MM.1S (cell line): Measurements from ENCODE around the gene PCTP.

Experiments
- DNase-seq: peaks from one replicate; pipeline ENCODE4 v3.0.0-alpha.2; 2015
- H2AFZ ChIP-seq: fragments of 300-600 bp; sonication (generic); 2 replicates; pipeline ENCODE4 v1.6.0; 2016; ENCODE audit warnings: antibody characterized with exemption, low read length
- H3F3A ChIP-seq: fragments of 300-600 bp; sonication (generic); 2 replicates; pipeline ENCODE4 v1.6.1; 2016; ENCODE audit warnings: mild to moderate bottlenecking, antibody characterized with exemption, low read length, moderate library complexity, mixed read lengths; ENCODE audit not compliant: insufficient read depth
- H3K27ac ChIP-seq: fragments of 300-600 bp; sonication (generic); 2 replicates; pipeline ENCODE4 v1.5.1; 2016; ENCODE audit warnings: mild to moderate bottlenecking, low read length
- H3K27me3 ChIP-seq: fragments of 300-600 bp; sonication (generic); replicated peaks from 2 replicates; pipeline ENCODE4 v1.6.0; 2016; ENCODE audit warnings: low read length; ENCODE audit not compliant: insufficient read depth
- H3K36me3 ChIP-seq: fragments of 300-600 bp; sonication (generic); replicated peaks from 2 replicates; pipeline ENCODE4 v1.6.1; 2016; ENCODE audit warnings: mild to moderate bottlenecking, low read length, mixed read lengths; ENCODE audit not compliant: insufficient read depth
- H3K4me1 ChIP-seq: fragments of 300-600 bp; sonication (generic); 2 replicates; pipeline ENCODE4 v1.6.1; 2016; ENCODE audit warnings: low read length, mixed read lengths
- H3K4me2 ChIP-seq: fragments of 300-600 bp; sonication (generic); 2 replicates; pipeline ENCODE4 v1.6.0; 2016; ENCODE audit warnings: low read depth, low read length
- H3K4me3 ChIP-seq: fragments of 300-600 bp; sonication (generic); 2 replicates; pipeline ENCODE4 v1.5.1; 2016; ENCODE audit warnings: low read length, mixed read lengths
- H3K79me2 ChIP-seq: fragments of 300-600 bp; sonication (generic); 2 replicates; pipeline ENCODE4 v1.6.1; 2016; ENCODE audit warnings: mixed run types, low read length, mixed read lengths
- H3K9ac ChIP-seq: fragments of 300-600 bp; sonication (generic); 2 replicates; pipeline ENCODE4 v1.6.1; 2016; ENCODE audit warnings: low read length, mixed read lengths
- H3K9me2 ChIP-seq: fragments of 300-600 bp; sonication (generic); replicated peaks from 2 replicates; pipeline ENCODE4 v1.6.1; 2016; ENCODE audit warnings: mild to moderate bottlenecking, low read length, mixed read lengths; ENCODE audit not compliant: insufficient read depth
- H3K9me3 ChIP-seq: fragments of 300-600 bp; sonication (generic); replicated peaks from 2 replicates; pipeline ENCODE4 v1.6.1; 2016; ENCODE audit warnings: mild to moderate bottlenecking, low read length, mixed read lengths; ENCODE audit not compliant: insufficient read depth
- H4K20me1 ChIP-seq: fragments of 300-600 bp; sonication (generic); 2 replicates; pipeline ENCODE4 v1.6.1; 2016; ENCODE audit warnings: mild to moderate bottlenecking, low read length, moderate library complexity, mixed read lengths; ENCODE audit not compliant: insufficient read depth
- EZH2 ChIP-seq: fragments of 300-600 bp; sonication (generic); optimal IDR thresholded peaks from 2 replicates; pipeline ENCODE3; 2017; ENCODE audit warnings: low read depth, mild to moderate bottlenecking, antibody characterized with exemption, low read length, mixed read lengths
- EZH2phosphoT487 ChIP-seq: fragments of 300-600 bp; sonication (generic); IDR thresholded peaks from 2 replicates; pipeline ENCODE4 v1.6.1; 2018; ENCODE audit warnings: antibody characterized with exemption, low read length
- TF ChIP-seq, protein P1 (sequence below): fragments of 300-600 bp; sonication (generic); IDR thresholded peaks from 2 replicates; pipeline ENCODE4 v1.5.1; 2016; ENCODE audit warnings: antibody characterized with exemption, low read length, mixed read lengths

Gene PCTP

DNA sequence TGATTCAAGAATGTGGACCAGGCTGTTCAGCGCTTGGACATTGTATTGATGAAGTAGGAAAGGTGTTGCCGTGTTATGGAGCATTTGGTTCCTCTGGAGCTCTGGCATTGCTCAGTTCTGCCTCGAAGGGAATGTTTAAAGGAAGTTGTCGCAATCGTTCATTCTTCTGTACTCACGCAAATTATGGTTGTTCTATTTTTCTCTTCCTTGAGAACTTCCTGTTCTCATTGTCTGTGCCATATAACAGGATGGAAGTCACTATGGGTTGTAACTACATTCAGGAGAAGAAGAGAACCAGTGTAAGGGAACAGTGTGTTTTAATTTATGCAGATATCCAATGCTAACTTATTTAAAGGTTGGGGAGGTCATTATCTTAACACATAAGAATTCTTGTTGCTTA is 13.0 kb downstream of the PCTP start:
- Histone ChIP-seq H3K27me3 (no peaks in the 10 kb centered on the region), H3K9me2 (no peaks in the 10 kb centered on the region), H3K4me3 (no peak overlapping the region), H4K20me1 (no peaks in the 10 kb centered on the region), H3K79me2 (no peaks in the 10 kb centered on the region), H3K9me3 (no peaks in the 10 kb centered on the region), H2AFZ (no peak overlapping the region), H3K36me3 (no peaks in the 10 kb centered on the region), H3K9ac (no peak overlapping the region), H3K4me2 (no peak overlapping the region), H3K4me1 (no peaks in the 10 kb centered on the region), H3K27ac (no peak overlapping the region), H3F3A (no peaks in the 10 kb centered on the region)
- TF ChIP-seq EZH2, result no peak
- TF ChIP-seq, protein P1, sequence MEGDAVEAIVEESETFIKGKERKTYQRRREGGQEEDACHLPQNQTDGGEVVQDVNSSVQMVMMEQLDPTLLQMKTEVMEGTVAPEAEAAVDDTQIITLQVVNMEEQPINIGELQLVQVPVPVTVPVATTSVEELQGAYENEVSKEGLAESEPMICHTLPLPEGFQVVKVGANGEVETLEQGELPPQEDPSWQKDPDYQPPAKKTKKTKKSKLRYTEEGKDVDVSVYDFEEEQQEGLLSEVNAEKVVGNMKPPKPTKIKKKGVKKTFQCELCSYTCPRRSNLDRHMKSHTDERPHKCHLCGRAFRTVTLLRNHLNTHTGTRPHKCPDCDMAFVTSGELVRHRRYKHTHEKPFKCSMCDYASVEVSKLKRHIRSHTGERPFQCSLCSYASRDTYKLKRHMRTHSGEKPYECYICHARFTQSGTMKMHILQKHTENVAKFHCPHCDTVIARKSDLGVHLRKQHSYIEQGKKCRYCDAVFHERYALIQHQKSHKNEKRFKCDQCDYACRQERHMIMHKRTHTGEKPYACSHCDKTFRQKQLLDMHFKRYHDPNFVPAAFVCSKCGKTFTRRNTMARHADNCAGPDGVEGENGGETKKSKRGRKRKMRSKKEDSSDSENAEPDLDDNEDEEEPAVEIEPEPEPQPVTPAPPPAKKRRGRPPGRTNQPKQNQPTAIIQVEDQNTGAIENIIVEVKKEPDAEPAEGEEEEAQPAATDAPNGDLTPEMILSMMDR, result no peak
- no peak for TF ChIP-seq EZH2phosphoT487
- DNase-seq, result no peak

- DNase-seq, result no peak
- no peak overlapping the region for H3K27ac ChIP-seq
- no peak overlapping the region for H3K4me3 ChIP-seq
- TF ChIP-seq EZH2phosphoT487, result no peak
- TF ChIP-seq, protein P1, result no peak
- TF ChIP-seq EZH2, result no peak
- H3F3A ChIP-seq, result no peaks in the 10 kb centered on the region
- no peaks in the 10 kb centered on the region for H4K20me1 ChIP-seq
- H3K9ac ChIP-seq, result no peak overlapping the region
- H3K9me2 ChIP-seq, result no peaks in the 10 kb centered on the region
- H3K9me3 ChIP-seq, result no peaks in the 10 kb centered on the region
- H2AFZ ChIP-seq, result no peak overlapping the region
- no peaks in the 10 kb centered on the region for H3K36me3 ChIP-seq
- H3K27me3 ChIP-seq, result no peaks in the 10 kb centered on the region
- no peaks in the 10 kb centered on the region for H3K79me2 ChIP-seq
- no peaks in the 10 kb centered on the region for H3K4me1 ChIP-seq
- H3K4me2 ChIP-seq, result no peak overlapping the region
Measured at GRCh38 chr17:55764610-55765009, 13.8 kb downstream of the PCTP start.

- Histone ChIP-seq H3F3A (no peaks in the 10 kb centered on the region), H3K79me2 (no peaks in the 10 kb centered on the region), H3K9me3 (no peaks in the 10 kb centered on the region), H3K27me3 (no peaks in the 10 kb centered on the region), H4K20me1 (no peaks in the 10 kb centered on the region), H3K36me3 (no peaks in the 10 kb centered on the region), H3K9me2 (no peaks in the 10 kb centered on the region), H3K27ac (no peak overlapping the region), H3K4me2 (no peak overlapping the region), H3K4me3 (no peak overlapping the region), H2AFZ (no peak overlapping the region), H3K4me1 (no peaks in the 10 kb centered on the region), H3K9ac (no peak overlapping the region)
- TF ChIP-seq EZH2 (no peak), EZH2phosphoT487 (no peak)
- TF ChIP-seq, protein P1, result no peak
- no peak for DNase-seq
Measured at GRCh38 chr17:55765472-55765871, 14.6 kb downstream of the PCTP start.
